GM18873 (cell line): Measurements from ENCODE around the gene PARP4.
"Not testable (repeated sequence)": the region's sequence is repeated elsewhere in the genome, so short reads cannot be mapped to it uniquely, and the experiment has no call there.

Source experiments
- ATAC-seq: cut with Tn5 transposase; IDR thresholded peaks from one replicate; pipeline ENCODE4 v1.9.1; 2021; ENCODE audit warnings: mild to moderate bottlenecking, moderate library complexity, moderate number of reproducible peaks; ENCODE audit not compliant: unreplicated experiment, low FRiP score

The PARP4 gene

GRCh38 chr13:24506698-24507335, 5.8 kb downstream of the PARP4 start:
- no peak for ATAC-seq

- ATAC-seq = not testable (repeated sequence)
These were observed 6.3 kb downstream of the PARP4 start for GRCh38 chr13:24506283-24506682.

- ATAC-seq = no peak
These were observed 6.8 kb downstream of the PARP4 start for GRCh38 chr13:24505756-24506155.

- ATAC-seq = no peak
These were observed 7.3 kb downstream of the PARP4 start for GRCh38 chr13:24505256-24505655.

- ATAC-seq = no peak
These were observed 9.2 kb downstream of the PARP4 start for GRCh38 chr13:24503379-24503696.

- ATAC-seq = no peak
These were observed 9.8 kb downstream of the PARP4 start for GRCh38 chr13:24502533-24503378.

- ATAC-seq = no peak
These were observed 11.6 kb downstream of the PARP4 start for GRCh38 chr13:24500977-24501376.

GRCh38 chr13:24497742-24498141, 14.8 kb downstream of the PARP4 start:
- no peak for ATAC-seq

- ATAC-seq = not testable (repeated sequence)
These were observed 16.3 kb downstream of the PARP4 start for GRCh38 chr13:24496295-24496694.

GRCh38 chr13:24495151-24495729, 17.3 kb downstream of the PARP4 start:
- no peak for ATAC-seq

- no peak for ATAC-seq
These were observed 19.2 kb downstream of the PARP4 start for GRCh38 chr13:24493356-24493755.

GRCh38 chr13:24491845-24492244, 20.7 kb downstream of the PARP4 start:
- no peak for ATAC-seq

GRCh38 chr13:24489721-24490120, 22.9 kb downstream of the PARP4 start:
- no peak for ATAC-seq

- not testable (repeated sequence) for ATAC-seq
These were observed 24.5 kb downstream of the PARP4 start for GRCh38 chr13:24488092-24488491.

GRCh38 chr13:24486017-24486657, 26.4 kb downstream of the PARP4 start:
- ATAC-seq = not testable (repeated sequence)

GRCh38 chr13:24473686-24474085, 38.9 kb downstream of the PARP4 start:
- ATAC-seq = no peak

GRCh38 chr13:24472129-24472528, 40.4 kb downstream of the PARP4 start:
- not testable (repeated sequence) for ATAC-seq

GRCh38 chr13:24463078-24463477, 49.5 kb downstream of the PARP4 start:
- no peak for ATAC-seq

GRCh38 chr13:24460256-24460655, 52.3 kb downstream of the PARP4 start:
- ATAC-seq = no peak

GRCh38 chr13:24459726-24460125, 52.9 kb downstream of the PARP4 start:
- no peak for ATAC-seq

GRCh38 chr13:24459234-24459633, 53.3 kb downstream of the PARP4 start:
- peak; percentile 44 for ATAC-seq
